Jurkat, Clone E6-1 (cell line): ENCODE measurements around the gene GRIK1.
"Not testable (repeated sequence)": the region's sequence is repeated elsewhere in the genome, so short reads cannot be mapped to it uniquely, and the experiment has no call there.

Experiments used
- DNase-seq: peaks from one replicate; pipeline ENCODE4 v3.0.0-alpha.2; 2011; ENCODE audit warnings: low read depth, low spot score
- H3K4me3 ChIP-seq: 2 replicates; pipeline ENCODE4 v1.5.1; 2011; ENCODE audit warnings: mild to moderate bottlenecking, low read length, control low read depth, moderate library complexity

GRIK1 gene

GRCh38 chr21:29605219-29605618, 334.6 kb downstream of the GRIK1 start:
- not testable (repeated sequence) for H3K4me3 ChIP-seq, DNase-seq

GRCh38 chr21:29604076-29604475, 335.7 kb downstream of the GRIK1 start:
- no peak overlapping the region for H3K4me3 ChIP-seq
- DNase-seq = no peak

- no peak overlapping the region for H3K4me3 ChIP-seq
- DNase-seq = no peak
Measured at GRCh38 chr21:29601047-29601446, 338.7 kb downstream of the GRIK1 start.

DNA sequence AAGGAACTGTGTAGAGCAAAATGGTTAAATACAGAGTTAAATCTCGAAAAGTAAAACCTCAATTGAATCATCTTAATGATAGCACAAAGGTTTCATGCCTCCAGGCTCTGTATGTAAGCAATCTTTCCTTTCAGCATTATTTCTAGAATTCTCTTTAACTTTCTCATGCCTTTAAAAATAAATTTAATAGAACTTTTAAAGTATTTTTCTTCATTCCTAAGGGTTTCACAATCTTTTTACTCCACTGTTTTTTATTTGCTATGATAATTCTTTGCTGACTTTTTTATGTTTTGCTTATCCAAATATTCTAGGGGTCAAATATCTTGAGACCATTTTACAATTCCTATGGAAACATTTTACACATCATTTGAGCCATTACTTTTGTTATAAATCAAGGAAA, 353.1 kb downstream of the GRIK1 start:
- no peak for DNase-seq
- H3K4me3 ChIP-seq = no peak overlapping the region

DNA sequence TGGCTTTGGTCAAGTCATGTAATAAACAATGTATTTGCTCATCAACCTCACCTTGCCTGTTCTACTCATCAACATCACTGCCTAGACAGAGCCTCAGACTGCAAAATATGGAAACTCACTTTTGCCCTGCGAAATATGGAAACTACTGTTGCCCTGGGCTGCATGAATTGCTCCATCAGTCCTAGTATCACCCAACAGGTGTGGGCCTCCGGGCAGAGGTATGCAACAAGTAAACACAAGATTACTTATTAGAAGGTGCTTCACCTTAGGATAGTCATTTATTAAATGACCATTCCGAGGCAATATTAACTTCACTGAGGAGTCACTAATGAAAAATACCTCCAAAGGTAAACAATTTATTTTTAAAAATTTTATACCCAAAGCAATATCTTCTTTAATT, 354.3 kb downstream of the GRIK1 start:
- DNase-seq = no peak
- H3K4me3 ChIP-seq = no peak overlapping the region

- DNase-seq = no peak
- H3K4me3 ChIP-seq = no peak overlapping the region
Measured at GRCh38 chr21:29583424-29583924, 356.3 kb downstream of the GRIK1 start.

DNA sequence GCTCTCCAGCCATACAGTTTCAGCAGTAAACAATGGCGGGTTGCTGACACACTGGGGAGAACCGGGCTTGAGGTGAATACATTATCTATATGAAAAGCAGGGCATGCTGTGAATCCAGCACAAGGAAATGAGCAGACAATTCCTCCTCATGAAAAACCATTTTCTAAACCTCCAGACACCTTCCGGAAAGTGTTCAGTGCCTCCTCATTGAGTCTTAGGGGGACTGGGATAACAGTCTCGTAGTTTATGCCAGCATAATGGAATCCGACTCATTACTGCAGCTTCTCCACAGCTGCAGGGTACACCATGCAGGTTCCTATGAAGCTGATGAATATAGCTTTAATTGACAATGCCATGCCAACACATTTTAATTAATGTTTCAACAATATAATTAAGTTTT, 356.9 kb downstream of the GRIK1 start:
- no peak for DNase-seq
- H3K4me3 ChIP-seq = no peak overlapping the region

- DNase-seq = no peak
Measured at GRCh38 chr21:29581393-29581792, 358.4 kb downstream of the GRIK1 start.

GRCh38 chr21:29580732-29581285, 359.0 kb downstream of the GRIK1 start:
- H3K4me3 ChIP-seq = no peak overlapping the region
- DNase-seq = no peak

More at GRCh38 chr21:29581393-29581792, 358.4 kb downstream of the GRIK1 start:
- H3K4me3 ChIP-seq = no peak overlapping the region

DNA sequence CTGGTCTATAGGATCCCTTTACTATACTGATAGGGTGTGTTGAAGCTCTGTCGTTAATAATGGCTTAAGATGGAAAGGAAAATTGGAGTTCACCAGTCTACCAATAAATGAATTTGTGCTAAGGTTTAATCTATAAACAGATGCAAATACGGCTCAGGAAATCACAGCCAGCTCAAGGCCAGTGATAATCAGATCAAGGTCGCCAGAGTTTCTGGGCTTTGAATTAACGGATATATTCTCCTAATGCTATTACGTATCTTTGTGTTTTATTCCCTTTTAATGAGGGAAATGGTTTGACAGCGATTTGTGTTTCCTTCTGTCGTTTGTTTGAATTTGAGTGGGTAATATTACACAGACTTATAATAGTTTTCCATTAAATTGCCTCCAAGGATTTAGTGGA, 361.5 kb downstream of the GRIK1 start:
- DNase-seq = no peak

DNA sequence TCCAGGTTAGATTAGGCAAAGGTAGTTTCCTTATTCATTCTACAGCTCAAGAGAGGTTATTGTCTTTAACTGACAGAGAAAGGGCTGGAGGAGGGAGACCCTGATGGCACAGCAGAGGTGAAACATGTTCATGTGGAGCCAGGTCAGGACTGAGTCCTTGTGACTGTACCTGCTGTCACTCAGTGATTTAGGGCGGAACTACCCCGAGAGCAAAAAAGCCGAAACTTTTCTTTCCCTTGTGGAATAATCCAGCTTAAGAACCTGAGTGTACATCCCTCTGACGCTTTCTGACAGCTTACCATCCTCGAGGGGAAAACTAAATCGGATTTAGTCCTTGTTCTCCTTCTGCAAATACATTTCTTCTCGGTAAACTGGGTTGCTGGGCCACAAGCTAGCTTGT, 367.8 kb downstream of the GRIK1 start:
- DNase-seq = no peak
- H3K4me3 ChIP-seq = no peak overlapping the region

More for the DNA sequence above, 361.5 kb downstream of the GRIK1 start:
- no peak overlapping the region for H3K4me3 ChIP-seq

GRCh38 chr21:29568020-29568697, 371.6 kb downstream of the GRIK1 start:
- no peak overlapping the region for H3K4me3 ChIP-seq
- no peak for DNase-seq

DNA sequence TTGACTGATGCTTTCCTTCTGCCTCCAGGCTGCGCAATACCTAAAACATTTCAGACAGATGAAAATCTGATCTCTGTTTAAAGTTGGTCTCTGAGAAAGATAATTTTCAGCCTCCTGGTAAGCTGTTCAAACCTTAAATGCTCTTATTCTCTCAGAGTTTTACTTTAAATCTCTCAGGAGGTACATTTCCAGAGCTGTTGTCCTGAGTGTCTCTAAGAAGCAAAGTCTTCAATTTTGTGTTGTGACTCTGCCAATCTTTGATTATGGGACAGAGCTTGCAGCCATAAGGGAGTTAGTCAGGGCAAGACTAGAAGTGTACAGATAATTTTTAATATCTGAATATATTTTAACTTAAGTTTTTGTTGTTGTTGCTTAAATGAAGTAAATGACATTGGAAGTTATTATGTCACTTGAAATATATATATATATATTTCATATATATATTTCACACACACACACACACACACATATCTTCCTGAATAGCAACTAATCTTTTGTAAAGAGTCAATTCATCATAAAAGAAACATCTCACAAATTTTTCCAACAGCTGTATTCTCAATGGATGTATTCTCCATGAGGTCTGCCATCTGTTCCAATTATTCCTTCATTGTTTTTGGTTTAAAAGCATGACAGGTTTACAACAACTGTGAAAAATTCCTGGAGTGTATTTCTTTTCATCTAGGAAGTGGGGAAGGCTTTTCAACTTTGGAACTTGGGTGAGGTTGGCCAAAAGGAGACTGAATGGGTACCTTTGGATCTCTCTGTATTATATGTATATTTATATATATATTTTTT, 381.7 kb downstream of the GRIK1 start:
- H3K4me3 ChIP-seq = no peak overlapping the region
- DNase-seq = no peak

GRCh38 chr21:29557200-29557599, 382.6 kb downstream of the GRIK1 start:
- H3K4me3 ChIP-seq = no peak overlapping the region
- no peak for DNase-seq

DNA sequence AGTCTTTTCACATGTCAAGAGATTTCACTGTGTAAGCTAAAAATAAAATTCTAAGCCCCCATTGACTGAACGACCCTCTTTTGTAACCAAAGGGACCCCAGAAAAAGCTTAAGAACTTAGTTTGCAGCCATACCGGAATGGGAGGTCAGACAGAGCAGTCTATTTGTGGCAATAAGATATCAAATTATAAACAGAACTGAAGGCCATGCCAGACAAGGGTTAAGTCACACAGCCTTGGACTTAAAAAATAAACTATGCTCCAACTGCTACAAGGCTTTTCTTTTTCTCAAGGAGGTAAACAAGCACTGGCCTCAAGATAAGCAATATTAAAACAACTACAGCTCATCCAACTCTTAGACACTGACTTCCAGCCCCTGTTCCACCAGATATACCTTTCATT, 384.2 kb downstream of the GRIK1 start:
- DNase-seq = no peak

GRCh38 chr21:29550205-29550604, 389.6 kb downstream of the GRIK1 start:
- DNase-seq = no peak
- no peak overlapping the region for H3K4me3 ChIP-seq

More for the DNA sequence above, 384.2 kb downstream of the GRIK1 start:
- H3K4me3 ChIP-seq = no peak overlapping the region

GRCh38 chr21:29549614-29550013, 390.2 kb downstream of the GRIK1 start:
- DNase-seq = no peak
- H3K4me3 ChIP-seq = no peak overlapping the region

DNA sequence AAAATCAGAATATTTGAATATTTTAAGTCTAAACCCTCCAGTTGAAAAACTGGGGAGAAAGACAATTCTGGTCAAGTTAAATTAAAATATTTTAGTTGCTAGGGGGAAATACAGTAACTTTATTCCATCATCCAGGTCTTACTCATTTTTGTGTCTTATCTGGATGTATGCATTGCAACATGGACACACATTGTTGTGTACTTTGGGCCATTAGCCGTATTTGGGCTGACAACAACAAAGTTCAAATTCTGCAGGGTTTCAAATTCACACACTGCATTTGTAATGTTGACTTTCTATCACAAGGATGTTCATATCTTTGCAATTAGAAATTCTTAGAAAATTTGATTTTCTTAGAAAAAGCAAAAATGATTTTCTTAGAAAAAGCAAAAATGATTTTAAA, 391.8 kb downstream of the GRIK1 start:
- no peak for DNase-seq
- no peak overlapping the region for H3K4me3 ChIP-seq

GRCh38 chr21:29546071-29546470, 393.7 kb downstream of the GRIK1 start:
- no peak overlapping the region for H3K4me3 ChIP-seq
- DNase-seq = no peak

DNA sequence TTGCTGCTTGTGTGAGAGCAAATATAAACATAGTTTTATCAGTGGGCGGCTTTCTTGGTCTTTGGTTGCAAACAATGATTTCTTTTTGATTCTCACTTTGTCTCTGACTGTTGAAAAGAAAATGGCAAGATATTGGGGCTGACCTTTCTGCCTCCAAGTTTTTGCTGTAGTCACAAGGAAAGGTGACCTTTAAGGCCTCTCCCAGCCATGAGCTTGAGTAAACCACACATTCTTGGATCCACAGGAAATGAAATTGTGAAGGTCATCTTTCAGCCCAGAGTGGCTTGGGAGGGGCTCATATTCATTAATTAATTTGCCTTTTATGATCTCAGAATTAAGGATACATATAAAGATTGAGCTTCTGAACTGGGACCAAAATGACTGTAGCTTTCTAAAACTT, 399.5 kb downstream of the GRIK1 start:
- no peak for DNase-seq
- no peak overlapping the region for H3K4me3 ChIP-seq
